Endothelial cell of umbilical vein (primary cell): ENCODE results near the gene KATNB1.

Experiments used
- EZH2 ChIP-seq: IDR thresholded peaks from 2 replicates; pipeline ENCODE4 v1.6.1; 2012; ENCODE audit warnings: borderline replicate concordance, low read depth, mild to moderate bottlenecking, moderate library complexity, low read length, inconsistent platforms; ENCODE audit not compliant: severe bottlenecking
- FOS ChIP-seq: IDR thresholded peaks from 2 replicates; pipeline ENCODE4 v1.6.1; 2011; ENCODE audit warnings: mild to moderate bottlenecking, low read length, moderate library complexity, borderline replicate concordance; ENCODE audit not compliant: insufficient read depth
- GATA2 ChIP-seq: IDR thresholded peaks from 2 replicates; pipeline ENCODE4 v1.7.0; 2011; ENCODE audit warnings: low read depth, mild to moderate bottlenecking, moderate library complexity, mixed read lengths, low read length; ENCODE audit not compliant: insufficient read length, insufficient read depth
- JUN ChIP-seq: IDR thresholded peaks from 2 replicates; pipeline ENCODE4 v1.6.1; 2011; ENCODE audit warnings: borderline replicate concordance, low read depth; ENCODE audit not compliant: insufficient read length, insufficient read depth
- MYC ChIP-seq: IDR thresholded peaks from one replicate; pipeline ENCODE4 v1.6.1; 2011; ENCODE audit warnings: mild to moderate bottlenecking, low read depth, low read length
- POLR2A ChIP-seq: IDR thresholded peaks from 2 replicates; pipeline ENCODE4 v1.6.1; 2012; ENCODE audit warnings: low read depth, mild to moderate bottlenecking, control low read depth, low read length
- POLR2AphosphoS5 ChIP-seq: IDR thresholded peaks from 2 replicates; pipeline ENCODE4 v1.6.1; 2012; ENCODE audit warnings: low read depth, mild to moderate bottlenecking, control low read depth, low read length, moderate library complexity; ENCODE audit not compliant: insufficient read depth
- TF ChIP-seq, protein P1 (sequence below): IDR thresholded peaks from 2 replicates; pipeline ENCODE4 v1.6.1; 2011; ENCODE audit not compliant: insufficient read depth, insufficient read length
- TF ChIP-seq, protein P2 (sequence below), 2 donors: IDR thresholded peaks; 1 replicate in 1 of 2; 2 replicates in 1 of 2; pipeline ENCODE4 v1.5.1; 2011; ENCODE audit warnings: low read length in 2 of 2, mild to moderate bottlenecking in 2 of 2, moderate library complexity in 2 of 2, control low read depth in 1 of 2, inconsistent platforms in 1 of 2, low read depth in 1 of 2; ENCODE audit not compliant: insufficient read depth in 1 of 2; ENCODE audit errors: extremely low read depth in 1 of 2

DNA sequence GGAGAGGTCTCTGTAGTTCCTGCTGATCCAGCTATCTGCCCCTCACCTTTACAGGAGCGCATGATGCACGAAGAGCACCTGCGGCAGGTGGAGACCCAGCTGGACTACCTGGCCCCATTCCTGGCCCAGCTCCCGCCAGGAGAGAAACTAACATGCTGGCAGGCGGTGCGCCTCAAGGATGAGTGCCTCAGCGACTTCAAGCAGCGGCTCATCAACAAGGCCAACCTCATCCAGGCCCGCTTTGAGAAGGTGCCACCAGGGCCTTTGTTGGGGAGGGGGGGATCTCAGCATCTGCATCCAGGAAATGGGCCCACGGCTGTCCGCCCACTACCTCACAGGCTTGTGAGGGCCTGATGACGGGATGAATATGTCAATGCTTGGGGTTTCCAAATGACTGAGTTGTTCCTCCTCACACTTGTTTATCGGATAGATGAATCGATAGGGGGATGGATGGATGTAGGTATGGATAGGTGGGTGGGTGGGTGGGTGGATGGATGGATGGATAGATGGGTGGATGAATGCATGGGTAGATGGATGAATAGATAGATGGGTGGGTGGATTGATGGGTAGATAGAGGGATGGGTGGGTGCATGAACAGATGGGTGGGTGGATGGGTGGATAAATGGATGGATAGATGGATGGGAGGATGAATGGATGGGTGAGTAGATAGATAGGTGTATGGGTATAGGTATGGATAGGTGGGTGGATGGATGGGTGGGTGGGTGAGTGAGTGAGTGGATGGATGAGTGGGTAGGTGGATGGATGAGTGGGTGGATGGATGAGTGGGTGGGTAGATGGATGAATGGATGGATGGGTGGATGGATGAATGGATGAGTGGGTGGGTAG, 7.0 kb upstream of the KATNB1 start:
- TF ChIP-seq, protein P1, sequence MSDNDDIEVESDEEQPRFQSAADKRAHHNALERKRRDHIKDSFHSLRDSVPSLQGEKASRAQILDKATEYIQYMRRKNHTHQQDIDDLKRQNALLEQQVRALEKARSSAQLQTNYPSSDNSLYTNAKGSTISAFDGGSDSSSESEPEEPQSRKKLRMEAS = no peak
- no peak for TF ChIP-seq POLR2A
- no peak for TF ChIP-seq POLR2AphosphoS5
- TF ChIP-seq, protein P2, sequence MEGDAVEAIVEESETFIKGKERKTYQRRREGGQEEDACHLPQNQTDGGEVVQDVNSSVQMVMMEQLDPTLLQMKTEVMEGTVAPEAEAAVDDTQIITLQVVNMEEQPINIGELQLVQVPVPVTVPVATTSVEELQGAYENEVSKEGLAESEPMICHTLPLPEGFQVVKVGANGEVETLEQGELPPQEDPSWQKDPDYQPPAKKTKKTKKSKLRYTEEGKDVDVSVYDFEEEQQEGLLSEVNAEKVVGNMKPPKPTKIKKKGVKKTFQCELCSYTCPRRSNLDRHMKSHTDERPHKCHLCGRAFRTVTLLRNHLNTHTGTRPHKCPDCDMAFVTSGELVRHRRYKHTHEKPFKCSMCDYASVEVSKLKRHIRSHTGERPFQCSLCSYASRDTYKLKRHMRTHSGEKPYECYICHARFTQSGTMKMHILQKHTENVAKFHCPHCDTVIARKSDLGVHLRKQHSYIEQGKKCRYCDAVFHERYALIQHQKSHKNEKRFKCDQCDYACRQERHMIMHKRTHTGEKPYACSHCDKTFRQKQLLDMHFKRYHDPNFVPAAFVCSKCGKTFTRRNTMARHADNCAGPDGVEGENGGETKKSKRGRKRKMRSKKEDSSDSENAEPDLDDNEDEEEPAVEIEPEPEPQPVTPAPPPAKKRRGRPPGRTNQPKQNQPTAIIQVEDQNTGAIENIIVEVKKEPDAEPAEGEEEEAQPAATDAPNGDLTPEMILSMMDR (IDR thresholded peaks at IDR 0.05; ENCODE audit: extremely low read depth in 1 of 2, insufficient read depth in 1 of 2, low read depth in 1 of 2, low read length in 2 of 2) = no peak
- no peak for TF ChIP-seq FOS
- TF ChIP-seq EZH2 = no peak
- TF ChIP-seq MYC = no peak
- no peak for TF ChIP-seq JUN
- TF ChIP-seq GATA2 = no peak
